SK-N-SH treated with all-trans-retinoic acid at 6 μM for 48 hours (cell line): Measurements from ENCODE around the gene BRME1.

ENCODE experiments used
- ATAC-seq: fragments of 200-7000 bp; cut with Tn5 transposase; 3 replicates; pipeline ENCODE4 v1.9.1; 2020; ENCODE audit warnings: mild to moderate bottlenecking, moderate library complexity
- CREB5 ChIP-seq: fragments of 250-450 bp; sonication (Bioruptor Pico); IDR thresholded peaks from 2 replicates; pipeline ENCODE4 v1.5.1; 2020; ENCODE audit warnings: low read depth, mild to moderate bottlenecking, moderate library complexity
- CSDC2 ChIP-seq: fragments of 250-450 bp; sonication (Bioruptor Pico); IDR thresholded peaks from 2 replicates; pipeline ENCODE4 v1.5.0; 2020; ENCODE audit warnings: mild to moderate bottlenecking, moderate library complexity
- CSRNP3 ChIP-seq: fragments of 250-450 bp; sonication (Bioruptor Pico); IDR thresholded peaks from 2 replicates; pipeline ENCODE4 v1.5.1; 2021; ENCODE audit warnings: mild to moderate bottlenecking, moderate library complexity
- ESRRG ChIP-seq: fragments of 250-450 bp; sonication (Bioruptor Pico); IDR thresholded peaks from 2 replicates; pipeline ENCODE4 v1.6.1; 2021; ENCODE audit warnings: mild to moderate bottlenecking
- GLIS3 ChIP-seq: fragments of 250-450 bp; sonication (Bioruptor Pico); IDR thresholded peaks from 2 replicates; pipeline ENCODE4 v1.5.0; 2020; ENCODE audit warnings: mild to moderate bottlenecking, moderate library complexity
- OSR1 ChIP-seq: fragments of 250-450 bp; sonication (Bioruptor Pico); IDR thresholded peaks from 2 replicates; pipeline ENCODE4 v1.8.0; 2022; ENCODE audit warnings: moderate library complexity, mild to moderate bottlenecking, inconsistent platforms
- PATZ1 ChIP-seq: fragments of 250-450 bp; sonication (Bioruptor Pico); IDR thresholded peaks from 2 replicates; pipeline ENCODE4 v1.8.0; 2020; ENCODE audit warnings: mild to moderate bottlenecking, moderate library complexity, borderline replicate concordance
- POU6F1 ChIP-seq: fragments of 250-450 bp; sonication (Bioruptor Pico); IDR thresholded peaks from 2 replicates; pipeline ENCODE4 v1.8.0; 2021; ENCODE audit warnings: low read depth, mild to moderate bottlenecking, moderate library complexity, borderline replicate concordance
- RARB ChIP-seq: fragments of 250-450 bp; sonication (Bioruptor Pico); IDR thresholded peaks from 2 replicates; pipeline ENCODE4 v1.8.0; 2021; ENCODE audit warnings: mild to moderate bottlenecking, moderate library complexity
- SNAI2 ChIP-seq: fragments of 250-450 bp; sonication (Bioruptor Pico); IDR thresholded peaks from 2 replicates; pipeline ENCODE4 v1.5.0; 2020; ENCODE audit warnings: mild to moderate bottlenecking, moderate library complexity
- TCF4 ChIP-seq: fragments of 250-450 bp; sonication (Bioruptor Pico); IDR thresholded peaks from 2 replicates; pipeline ENCODE4 v1.8.0; 2021; ENCODE audit warnings: mild to moderate bottlenecking, moderate library complexity, borderline replicate concordance
- TSHZ2 ChIP-seq: fragments of 250-450 bp; sonication (Bioruptor Pico); IDR thresholded peaks from 2 replicates; pipeline ENCODE4 v1.5.0; 2020; ENCODE audit warnings: mild to moderate bottlenecking, moderate library complexity
- ZC3H10 ChIP-seq: fragments of 250-450 bp; sonication (Bioruptor Pico); IDR thresholded peaks from 2 replicates; pipeline ENCODE4 v1.5.1; 2021; ENCODE audit warnings: mild to moderate bottlenecking, moderate library complexity
- ZFP3 ChIP-seq: fragments of 250-450 bp; sonication (Bioruptor Pico); IDR thresholded peaks from 2 replicates; pipeline ENCODE4 v1.5.0; 2020; ENCODE audit warnings: mild to moderate bottlenecking, moderate library complexity
- ZFP30 ChIP-seq: fragments of 450-650 bp; formaldehyde crosslinking; IDR thresholded peaks from 2 replicates; pipeline ENCODE4 v1.5.0; 2022; ENCODE audit warnings: mild to moderate bottlenecking, moderate library complexity
- ZNF70 ChIP-seq: fragments of 450-650 bp; formaldehyde crosslinking; IDR thresholded peaks from 2 replicates; pipeline ENCODE4 v1.5.0; 2020; ENCODE audit warnings: mild to moderate bottlenecking, moderate library complexity
- ZNF8 ChIP-seq: fragments of 450-650 bp; formaldehyde crosslinking; IDR thresholded peaks from 2 replicates; pipeline ENCODE4 v1.5.0; 2020; ENCODE audit warnings: mild to moderate bottlenecking, moderate library complexity

Gene BRME1

GRCh38 chr19:13896227-13896626 lies 9.7 kb downstream of the BRME1 start:
- TF ChIP-seq POU6F1 (CRISPR knock-in tag) (no peak), CSRNP3 (no peak), ZC3H10 (CRISPR knock-in tag) (no peak), ESRRG (CRISPR knock-in tag) (no peak), CSDC2 (no peak), ZFP30 (no peak)
- ATAC-seq, result no peak

- ATAC-seq, result no peak
- no peak for TF ChIP-seq TCF4 (CRISPR knock-in tag)
- no peak for TF ChIP-seq SNAI2 (CRISPR knock-in tag)
- no peak for TF ChIP-seq OSR1 (CRISPR knock-in tag)
- no peak for TF ChIP-seq CSRNP3
- no peak for TF ChIP-seq GLIS3 (CRISPR knock-in tag)
- TF ChIP-seq PATZ1 (CRISPR knock-in tag), result no peak
- TF ChIP-seq ZC3H10 (CRISPR knock-in tag), result no peak
- no peak for TF ChIP-seq ZFP3
- TF ChIP-seq ZFP30, result no peak
Observed at GRCh38 chr19:13894552-13894951, 11.4 kb downstream of the BRME1 start.

GRCh38 chr19:13892870-13893269 lies 13.0 kb downstream of the BRME1 start:
- no peak for ATAC-seq
- no peak for TF ChIP-seq POU6F1 (CRISPR knock-in tag)
- TF ChIP-seq CREB5 (CRISPR knock-in tag), result no peak
- TF ChIP-seq OSR1 (CRISPR knock-in tag), result no peak
- TF ChIP-seq ESRRG (CRISPR knock-in tag), result no peak
- no peak for TF ChIP-seq TCF4 (CRISPR knock-in tag)
- no peak for TF ChIP-seq ZNF70 (CRISPR knock-in tag)
- no peak for TF ChIP-seq ZFP30
- TF ChIP-seq TSHZ2 (CRISPR knock-in tag), result no peak
- TF ChIP-seq ZNF8 (CRISPR knock-in tag), result no peak
- TF ChIP-seq RARB (CRISPR knock-in tag), result no peak
- no peak for TF ChIP-seq GLIS3 (CRISPR knock-in tag)
